Hepatic stellate cell (primary cell): ENCODE results near the gene ASIC2.

Experiments
- DNase-seq: peaks from one replicate; pipeline ENCODE4 v3.0.0; 2011; ENCODE audit warnings: low spot score

Gene ASIC2

DNA sequence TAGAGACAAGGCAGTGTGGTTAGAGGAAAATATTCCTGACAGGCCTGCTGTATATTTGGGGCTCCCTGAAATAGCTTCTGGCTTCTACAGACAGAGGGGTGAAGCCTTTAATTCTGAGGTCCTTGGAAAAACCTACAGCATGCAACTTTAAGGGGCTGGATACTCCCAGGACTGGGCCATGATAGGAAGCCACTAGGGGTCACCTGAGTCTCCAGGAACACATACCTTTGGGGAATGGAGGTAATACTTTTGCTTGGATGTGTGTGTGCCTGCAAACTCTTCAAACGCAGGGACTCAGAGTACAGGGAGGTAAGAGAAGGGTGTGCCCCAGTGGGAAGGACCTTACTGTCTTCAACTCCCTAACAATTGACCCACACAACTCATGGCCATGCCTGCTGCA lies 4.1 kb downstream of the ASIC2 start:
- DNase-seq: no peak

DNA sequence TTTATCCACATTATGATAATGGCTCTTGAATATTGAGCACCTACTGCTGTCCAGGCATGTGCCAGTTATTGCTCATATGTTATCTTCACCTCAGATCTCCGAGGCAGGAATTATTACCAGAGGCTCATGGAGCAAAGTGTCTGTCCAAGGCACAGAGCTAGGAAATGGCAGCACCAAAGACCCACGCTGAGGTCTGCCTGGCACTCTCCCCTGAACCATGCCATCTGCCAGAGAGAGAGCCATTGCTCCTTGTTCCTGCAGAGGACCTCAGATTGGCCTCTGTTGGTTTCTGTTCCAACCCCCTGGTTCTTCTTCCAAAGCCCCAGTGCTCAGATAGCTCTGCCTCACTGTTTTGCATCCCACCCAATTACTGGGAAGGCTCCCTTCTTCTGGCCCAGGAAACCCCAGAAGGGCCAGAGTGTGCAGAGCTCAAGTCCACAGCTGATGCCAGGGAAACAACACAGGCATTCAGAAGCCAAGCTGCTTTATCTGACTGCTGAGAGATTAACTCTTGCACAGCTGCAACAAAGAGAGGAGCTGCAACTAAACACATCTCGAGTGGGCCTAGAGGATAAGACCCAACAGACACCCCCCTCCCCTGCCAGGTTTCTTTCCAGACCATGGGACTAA lies 5.9 kb downstream of the ASIC2 start:
- no peak for DNase-seq

DNA sequence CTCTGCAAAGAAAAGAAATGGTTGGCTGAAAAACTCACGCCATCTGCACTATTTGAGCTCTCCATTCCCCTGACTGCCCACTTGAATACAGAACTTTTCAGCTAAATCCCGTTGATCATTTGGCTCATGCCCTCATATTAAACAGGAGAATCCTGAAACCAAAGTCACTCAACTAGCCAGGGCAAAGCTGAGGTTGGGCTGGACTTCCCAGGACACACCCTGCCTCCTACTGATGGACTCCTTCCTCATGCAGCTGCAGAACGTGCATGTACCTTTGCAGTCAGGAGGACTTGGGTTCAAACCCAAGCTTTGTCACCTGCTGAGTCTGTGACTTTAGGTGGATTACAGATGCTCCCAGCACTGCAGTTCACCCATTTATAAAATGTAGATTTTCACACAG lies 7.7 kb downstream of the ASIC2 start:
- no peak for DNase-seq

DNA sequence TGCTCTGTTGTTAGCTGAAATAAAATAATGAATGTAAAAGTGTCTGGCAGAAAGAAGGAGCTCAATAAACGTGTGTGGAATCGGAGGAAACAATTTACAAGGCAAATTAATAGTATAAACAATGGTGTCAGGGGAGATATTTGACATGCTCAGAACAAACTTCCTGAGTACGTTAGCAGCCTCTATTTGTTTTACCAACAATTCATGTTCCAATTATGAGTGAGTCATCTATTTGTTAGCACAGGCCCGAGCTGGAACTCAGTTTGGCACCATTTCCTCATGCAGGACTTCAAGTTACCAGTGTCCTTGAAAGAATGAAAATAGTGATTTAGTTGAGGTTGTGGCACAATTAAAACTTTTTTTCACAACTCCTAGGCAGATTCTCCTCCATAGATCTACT lies 9.1 kb downstream of the ASIC2 start:
- peak; percentile 44 for DNase-seq

DNA sequence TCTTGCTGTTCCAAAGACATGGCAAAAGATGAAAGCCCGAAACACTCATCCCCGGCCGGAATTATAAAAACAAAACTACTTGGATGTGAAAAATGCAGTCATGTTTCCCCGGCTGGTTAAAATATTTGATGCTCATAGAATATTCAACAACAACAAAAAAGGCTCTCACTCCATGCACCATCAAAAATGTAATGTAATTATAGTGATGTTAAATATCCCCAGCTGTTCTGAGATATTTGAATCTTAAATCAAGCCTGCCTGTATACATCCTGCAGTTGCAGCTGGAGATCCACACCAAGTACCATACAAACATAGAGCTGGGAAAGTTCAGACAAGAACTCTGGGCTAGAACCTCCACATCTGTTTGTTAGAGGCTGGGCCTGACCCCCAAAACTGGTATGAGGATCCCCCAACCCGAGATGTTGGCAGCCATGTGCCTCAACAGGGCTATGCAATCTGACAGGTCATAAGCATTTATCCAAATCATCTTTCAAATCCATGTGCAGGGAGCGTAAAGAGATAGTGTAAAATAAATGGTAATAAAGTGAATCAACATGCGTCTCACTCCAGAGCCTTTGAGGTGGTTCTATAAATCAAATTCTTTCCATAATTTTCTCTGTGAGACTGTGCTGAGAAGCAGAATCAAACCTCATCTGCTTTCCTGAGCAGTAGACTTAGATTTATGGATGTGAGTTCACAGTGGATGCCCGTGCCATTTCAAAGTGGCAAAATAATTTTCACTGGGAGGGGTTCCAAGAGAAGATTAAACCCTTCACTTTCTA lies 12.7 kb downstream of the ASIC2 start:
- no peak for DNase-seq

DNA sequence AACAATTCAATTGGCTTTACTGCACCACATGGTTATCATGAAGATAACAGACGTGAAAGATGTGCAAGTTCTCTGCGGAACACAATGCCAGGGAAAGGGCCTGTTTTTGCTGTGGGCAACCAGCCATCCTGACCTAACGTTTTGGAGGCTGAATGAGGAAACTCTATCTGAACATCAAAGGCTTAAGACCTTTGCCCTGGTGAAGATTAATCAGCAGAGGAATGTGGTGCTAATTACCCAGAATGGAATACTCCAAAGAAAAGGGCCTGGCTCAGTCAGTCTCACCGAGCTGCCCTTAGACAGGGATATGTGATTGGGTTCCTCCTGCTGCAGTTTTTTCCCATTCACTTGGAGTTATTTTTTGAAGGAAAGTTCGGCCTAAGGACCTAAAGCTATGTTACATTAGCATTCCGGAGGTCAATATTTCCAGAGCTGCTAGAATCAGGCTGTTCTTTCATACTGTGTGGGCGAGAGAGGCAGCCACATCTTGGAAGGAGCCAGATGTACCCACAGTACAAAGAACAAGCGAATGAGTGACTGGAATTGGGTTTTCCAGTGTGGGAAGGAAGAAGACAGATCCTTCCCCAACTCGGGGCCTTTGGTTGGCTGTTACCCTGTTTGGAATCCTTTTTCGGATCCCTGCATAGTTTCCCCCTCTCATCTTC lies 15.5 kb downstream of the ASIC2 start:
- no peak for DNase-seq

DNA sequence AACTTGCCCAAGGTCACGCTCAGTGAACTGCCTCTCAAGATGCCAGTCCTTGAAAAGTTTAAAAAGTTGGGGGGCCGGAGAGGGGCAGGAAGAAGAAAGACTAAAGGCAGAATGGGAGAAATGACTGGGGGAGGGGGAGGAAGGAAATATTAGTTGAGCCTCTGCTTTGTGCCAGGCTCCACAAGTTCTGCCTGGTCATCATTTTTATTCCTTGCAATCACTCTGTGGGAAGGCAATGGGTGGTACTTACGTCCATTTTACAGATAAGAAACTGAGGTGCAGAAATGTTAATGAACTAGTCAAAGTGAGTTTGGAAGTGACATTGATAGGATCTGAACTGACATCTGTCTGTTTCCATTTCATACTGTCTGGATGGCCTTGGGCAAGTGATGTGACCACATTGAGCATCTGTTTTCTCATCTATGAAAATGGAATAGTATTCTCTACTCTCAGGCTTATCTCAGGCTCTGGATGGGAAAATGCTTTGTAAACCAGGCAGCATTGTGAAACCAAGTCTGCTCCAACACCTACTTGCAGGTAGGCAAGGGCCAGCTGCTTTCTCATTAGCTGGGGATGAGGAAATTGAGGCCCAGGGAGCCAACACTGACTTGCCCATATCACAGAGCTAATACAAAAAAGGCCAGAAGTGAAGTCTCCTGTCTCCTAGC lies 19.2 kb downstream of the ASIC2 start:
- no peak for DNase-seq

DNA sequence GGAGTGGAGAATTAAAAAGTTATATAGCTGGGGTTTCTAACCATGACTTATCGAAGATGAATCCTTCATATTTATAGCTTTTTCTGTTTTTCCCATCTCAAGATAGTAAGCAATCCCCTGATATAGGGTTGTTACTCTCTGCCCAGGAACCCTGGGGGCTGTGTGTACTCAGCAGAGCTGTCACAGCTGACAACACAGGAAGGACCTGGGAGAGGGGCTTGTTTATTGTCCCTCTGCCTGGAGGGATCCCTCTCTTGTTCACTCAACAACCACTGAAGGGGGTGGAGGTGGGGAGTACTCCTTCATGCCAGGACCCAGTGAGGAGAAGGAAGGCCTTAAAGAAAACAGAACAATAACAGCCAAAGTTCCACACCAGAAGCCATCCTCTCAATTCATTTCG lies 19.8 kb downstream of the ASIC2 start:
- DNase-seq: no peak

DNA sequence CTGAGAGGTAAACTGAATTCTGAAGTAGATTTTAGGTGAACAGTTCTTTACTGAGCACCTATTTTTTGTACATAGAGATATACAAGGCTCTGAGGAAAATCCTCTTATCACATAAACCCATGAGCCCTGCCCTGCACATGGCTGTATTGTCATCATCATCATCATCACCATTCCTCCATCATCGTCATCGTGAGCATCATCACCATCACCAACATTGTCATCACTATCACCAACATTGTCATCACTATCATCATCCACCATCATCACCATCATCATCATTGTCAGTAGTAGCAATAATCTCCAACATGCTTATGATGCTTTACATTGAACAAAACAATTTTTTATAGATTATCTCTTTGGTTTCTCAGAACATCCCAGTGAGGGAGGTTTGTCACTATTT lies 20.7 kb downstream of the ASIC2 start:
- no peak for DNase-seq

DNA sequence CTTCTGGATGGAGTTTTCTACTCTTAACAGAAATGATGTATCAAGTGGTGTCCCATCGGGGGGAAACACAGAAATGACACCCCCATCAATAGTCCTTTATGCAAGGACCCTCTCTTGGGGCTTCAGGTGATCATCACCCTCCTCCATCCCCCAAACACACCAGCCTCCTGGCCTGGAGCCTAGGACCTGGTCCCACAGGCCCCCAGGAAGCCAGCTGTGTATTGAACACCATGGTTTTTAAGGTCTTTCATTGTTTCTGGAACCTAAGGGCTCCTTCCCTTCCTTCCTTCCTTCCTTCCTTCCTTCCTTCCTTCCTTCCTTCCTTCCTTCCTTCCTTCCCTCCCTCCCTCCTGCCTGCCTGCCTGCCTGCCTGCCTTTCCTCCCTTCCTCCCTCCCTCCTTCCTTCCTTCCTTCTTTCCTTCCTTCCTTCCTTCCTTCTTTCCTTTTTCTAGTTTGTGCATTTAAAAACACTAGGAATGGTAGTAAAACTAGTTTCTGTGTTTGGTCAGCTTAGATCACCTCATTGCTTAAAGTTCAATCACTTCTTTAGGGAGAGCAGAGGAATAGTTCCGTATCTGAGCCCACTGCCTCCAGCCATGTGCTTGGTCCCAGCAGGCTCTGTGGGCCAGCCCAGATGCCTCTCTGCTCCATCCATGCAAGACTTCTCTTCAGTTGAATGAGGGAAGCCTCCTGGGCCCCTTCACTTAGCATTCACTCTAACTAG lies 23.6 kb downstream of the ASIC2 start:
- no peak for DNase-seq

DNA sequence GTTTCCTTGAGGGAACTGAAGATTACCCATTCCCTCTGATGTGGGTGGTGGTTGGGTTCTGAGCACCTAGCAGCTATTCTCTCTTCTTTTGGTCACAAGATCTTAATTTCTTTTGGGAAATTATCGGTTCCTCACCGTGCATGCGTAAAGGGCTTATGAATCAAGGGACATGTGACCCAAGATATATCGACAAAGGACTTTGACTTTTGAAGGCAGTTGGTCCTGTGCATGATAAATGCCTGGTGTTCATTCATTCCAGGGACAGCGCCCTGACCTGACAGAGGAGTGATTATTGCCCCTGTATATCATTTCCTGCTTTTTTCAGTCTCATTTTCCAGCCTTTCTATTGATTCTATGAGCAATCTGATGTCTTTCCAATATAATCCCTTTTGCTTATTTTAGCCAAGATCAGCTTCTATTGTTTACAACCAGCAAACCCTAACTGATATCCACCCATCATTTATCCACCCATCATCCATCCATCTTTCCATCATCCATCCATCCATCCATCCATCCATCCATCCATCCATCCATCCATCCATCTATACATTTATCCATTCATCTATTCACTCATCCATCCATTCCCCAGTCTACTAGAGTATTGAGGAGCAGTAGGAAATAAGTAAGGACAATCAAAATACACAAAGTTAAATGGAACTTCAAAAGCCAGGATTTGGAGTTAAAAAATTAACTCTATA lies 25.1 kb downstream of the ASIC2 start:
- DNase-seq: no peak

DNA sequence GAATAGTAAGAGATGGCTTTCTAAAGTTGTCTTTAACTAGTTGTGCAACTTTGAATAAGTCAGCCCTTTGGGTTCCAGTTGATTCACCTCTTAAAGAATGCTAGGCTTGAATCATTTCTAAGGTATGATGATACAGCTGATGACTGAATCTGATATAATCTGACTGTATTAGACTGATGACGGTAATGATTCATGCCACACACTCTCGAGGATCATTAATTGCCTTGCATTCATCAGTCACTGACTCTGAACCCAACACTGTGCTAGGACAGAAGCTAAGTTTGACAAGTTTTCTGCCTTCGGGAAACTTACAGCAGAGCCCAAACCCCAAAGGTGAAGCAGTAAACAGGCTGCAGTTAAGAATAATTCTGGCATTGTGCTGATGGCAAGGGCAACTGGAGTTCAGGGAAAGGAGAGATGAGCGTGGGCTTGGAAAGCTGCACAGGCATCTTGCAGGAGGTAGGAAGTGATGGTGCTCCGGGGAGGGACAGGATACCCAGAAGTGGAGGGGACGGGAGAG lies 25.8 kb downstream of the ASIC2 start:
- DNase-seq: peak; percentile 53

DNA sequence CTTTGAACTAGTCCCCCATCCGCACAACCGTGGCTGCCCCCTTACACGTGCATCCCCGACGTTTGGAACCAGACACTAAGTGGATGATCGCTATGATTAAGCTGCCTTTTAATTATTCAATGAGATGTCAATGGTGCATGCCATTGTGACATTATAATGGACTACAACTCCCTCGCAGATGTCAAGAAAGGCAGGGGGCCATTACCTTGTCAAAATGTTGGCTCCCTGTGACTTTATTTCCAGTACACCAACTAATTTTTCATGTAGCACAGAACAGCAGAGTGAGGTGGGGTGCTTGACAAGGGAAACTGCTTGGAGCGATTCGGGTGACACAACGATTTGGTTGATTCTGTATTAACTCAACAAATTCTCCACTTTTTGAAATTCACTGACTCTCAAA lies 26.5 kb downstream of the ASIC2 start:
- DNase-seq: no peak

DNA sequence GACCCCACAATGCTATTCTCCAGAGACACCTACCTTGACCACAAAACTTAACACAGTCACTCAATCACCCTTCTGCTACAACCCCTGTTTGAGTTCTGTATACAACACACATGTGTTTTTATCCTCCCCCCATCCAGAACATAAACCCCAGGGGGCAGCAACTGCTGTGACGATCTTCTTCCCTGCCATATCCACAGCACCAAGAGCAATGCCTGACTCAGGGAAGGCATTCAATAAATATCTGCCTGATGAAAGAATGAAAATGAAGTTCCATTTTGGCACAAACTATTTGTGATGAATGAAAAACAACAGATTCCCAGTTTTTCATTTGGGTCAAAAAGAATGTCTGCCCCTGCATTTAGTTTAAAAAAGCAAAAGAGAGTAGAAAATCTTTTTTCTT lies 27.0 kb downstream of the ASIC2 start:
- no peak for DNase-seq

DNA sequence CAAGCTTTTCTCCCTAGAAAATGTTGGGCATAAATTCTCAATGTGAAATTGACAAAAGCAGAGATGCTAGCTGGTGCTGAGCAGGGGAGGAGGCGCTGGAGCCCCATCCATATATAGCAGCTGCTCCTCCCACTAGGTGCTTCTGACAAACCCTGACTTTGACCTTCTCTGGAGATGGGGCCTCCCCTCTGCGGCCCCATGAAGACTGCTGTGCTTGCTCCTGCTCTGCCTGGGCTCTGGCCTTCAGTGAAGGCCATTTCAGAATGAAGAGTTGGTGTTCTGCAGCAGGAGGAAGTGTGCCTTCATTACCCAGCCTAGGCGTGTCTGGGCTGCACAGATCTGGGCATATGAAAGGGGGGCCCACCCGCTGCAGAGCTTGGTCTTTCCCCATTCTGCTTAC lies 29.7 kb downstream of the ASIC2 start:
- DNase-seq: no peak

DNA sequence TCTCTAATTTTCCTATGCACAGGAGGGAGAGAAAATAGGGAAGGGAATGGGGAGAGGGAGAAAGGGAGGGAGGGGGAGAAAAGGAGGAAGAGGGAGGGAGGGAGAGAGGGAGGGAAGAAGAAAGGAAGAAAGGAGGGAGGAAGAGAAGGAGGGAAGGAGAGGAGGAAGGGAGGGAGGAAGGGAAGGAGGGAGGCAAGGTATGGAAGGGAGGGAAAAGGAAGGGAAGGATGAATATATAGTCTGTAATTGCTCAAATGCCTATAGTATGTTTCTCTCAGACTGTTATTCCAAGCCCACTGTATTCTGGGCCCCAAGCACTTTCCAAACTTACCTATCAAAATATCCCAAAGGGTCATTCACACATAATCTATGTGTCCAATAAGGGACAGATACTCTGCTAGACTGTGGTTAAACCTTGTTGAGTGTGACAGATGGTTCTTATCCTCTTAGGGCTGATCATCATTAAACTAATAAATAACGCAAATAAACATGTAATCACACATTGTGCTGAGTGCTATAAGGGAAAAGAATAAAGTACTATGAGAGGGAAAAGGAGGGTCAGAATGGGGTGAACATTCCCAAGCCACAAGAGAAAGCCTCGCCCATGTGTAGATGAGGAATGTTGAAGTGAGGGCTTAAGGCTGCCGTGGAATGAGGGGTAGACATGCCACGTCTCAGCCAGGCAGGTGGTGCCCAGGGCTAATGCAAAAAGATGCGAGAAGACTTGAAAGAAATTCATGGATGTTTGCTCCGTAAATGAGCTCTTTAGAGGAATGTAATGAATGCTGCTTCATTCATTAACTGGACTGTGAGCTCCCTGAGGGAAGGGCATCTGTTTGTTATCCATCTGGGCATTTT lies 30.6 kb downstream of the ASIC2 start:
- no peak for DNase-seq

DNA sequence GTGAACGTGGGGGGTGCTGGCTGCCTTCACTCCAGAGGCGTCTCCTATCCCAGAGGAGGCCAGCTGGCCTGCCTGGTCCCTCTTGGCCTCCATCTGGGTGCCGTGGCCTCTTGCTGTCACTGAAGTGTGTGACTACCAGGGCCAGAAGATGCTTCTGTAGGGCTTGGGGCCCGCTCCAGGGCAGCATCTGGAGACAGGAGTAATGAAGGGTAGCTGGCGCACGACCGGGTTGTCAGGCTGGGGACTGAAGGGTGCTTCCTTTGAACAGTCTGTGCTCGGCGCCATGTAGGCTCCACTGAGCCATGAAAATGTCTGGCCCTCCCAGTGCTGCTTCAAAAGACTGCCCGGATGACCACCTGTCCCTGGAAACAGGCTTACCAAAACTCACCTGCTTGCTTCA lies 31.3 kb downstream of the ASIC2 start:
- no peak for DNase-seq

DNA sequence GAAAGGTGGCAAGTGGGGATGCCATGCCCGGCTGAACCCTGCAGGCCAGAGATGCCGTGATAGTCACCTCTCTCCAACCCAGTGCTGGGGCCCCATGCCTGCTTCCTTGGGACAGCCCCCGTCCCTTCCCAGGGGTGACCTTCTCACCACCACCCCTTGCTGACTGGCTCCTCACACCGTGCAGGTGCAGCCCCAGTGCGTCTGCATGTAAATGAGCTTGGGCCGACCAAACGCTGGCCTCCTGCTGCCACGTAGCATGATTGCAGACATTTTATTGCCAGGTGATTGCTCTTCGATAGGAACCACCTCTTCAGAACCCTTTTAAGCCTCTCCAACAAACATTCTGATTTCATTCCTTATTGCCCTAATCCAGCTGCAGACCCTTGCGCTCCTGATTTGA lies 32.5 kb downstream of the ASIC2 start:
- no peak for DNase-seq

DNA sequence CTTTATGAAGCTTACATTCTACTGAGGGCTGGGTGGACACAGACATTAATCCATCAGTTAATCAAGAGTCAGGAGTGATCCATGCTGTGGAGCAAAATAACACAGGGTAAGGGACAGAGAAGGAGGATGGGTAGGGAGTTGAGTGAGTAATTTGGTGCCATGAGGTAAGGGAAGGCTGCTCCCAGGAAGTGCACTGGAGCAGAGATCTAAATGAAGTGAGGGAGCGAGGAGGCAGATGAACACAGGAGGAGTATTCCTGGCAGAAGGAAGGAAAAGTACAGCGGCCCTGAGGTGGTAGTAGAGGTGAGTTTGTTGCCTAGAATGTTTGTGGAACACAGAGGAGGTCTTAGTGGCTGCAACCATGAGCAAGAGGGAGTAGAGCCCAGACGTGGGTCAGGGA lies 34.8 kb downstream of the ASIC2 start:
- DNase-seq: no peak

DNA sequence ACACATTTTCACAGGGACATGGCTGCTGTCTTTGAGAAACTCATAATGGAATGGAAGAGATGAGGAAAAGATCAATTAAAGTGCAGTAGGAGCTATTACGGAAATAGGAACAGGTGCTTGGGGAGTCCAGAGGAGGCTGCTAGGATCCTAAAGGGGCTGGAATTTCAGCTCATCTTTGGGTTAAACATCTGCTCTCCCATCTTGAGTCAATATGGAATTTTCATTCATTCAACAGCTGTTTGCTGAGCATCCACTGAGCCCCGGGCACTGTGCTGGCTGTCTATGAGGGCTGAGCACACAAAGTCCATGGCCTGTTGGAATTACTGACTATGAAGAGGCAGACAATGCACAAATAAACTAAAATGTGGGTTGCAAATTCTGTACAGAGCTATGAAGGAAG lies 47.9 kb downstream of the ASIC2 start:
- no peak for DNase-seq
